ENCODE measurements around the gene ODF2L.

- TF ChIP-seq CTCF (IDR thresholded peaks at IDR 0.05; ENCODE audit: poor library complexity) = no peak
- no peak for TF ChIP-seq EZH2phosphoT487 (IDR thresholded peaks at IDR 0.05; ENCODE audit: low read depth, severe bottlenecking, unreplicated experiment)
- TF ChIP-seq EZH2 (IDR thresholded peaks at IDR 0.05; ENCODE audit: borderline replicate concordance) = no peak
These were observed 6.8 kb downstream of the ODF2L start for GRCh38 chr1:86389307-86389706.
